HFFc6 (cell line): ENCODE data around the gene AUTS2. TPM values are rescaled to one million over a fixed set of nuclear protein-coding genes. Genes with fewer than 3 reads are reported as not detected.

Experiments
- DNase-seq: peaks from one replicate; pipeline ENCODE4 v3.0.0-alpha.2; 2018
- H3K27ac Mint-ChIP-seq: 2 replicates; pipeline ENCODE4 v1.8.0; 2020; ENCODE audit warnings: mild to moderate bottlenecking, mixed read lengths
- H3K27me3 Mint-ChIP-seq: 2 replicates; pipeline ENCODE4 v1.8.0; 2021; ENCODE audit warnings: mild to moderate bottlenecking, moderate library complexity, mixed read lengths; ENCODE audit not compliant: insufficient read depth
- H3K36me3 Mint-ChIP-seq: 2 replicates; pipeline ENCODE4 v1.8.0; 2021; ENCODE audit warnings: low read depth, mixed read lengths
- H3K4me1 Mint-ChIP-seq: 2 replicates; pipeline ENCODE4 v1.8.0; 2020; ENCODE audit warnings: low read depth, mixed read lengths
- H3K4me3 Mint-ChIP-seq: 2 replicates; pipeline ENCODE4 v1.8.0; 2020; ENCODE audit warnings: mild to moderate bottlenecking, moderate library complexity, mixed read lengths
- H3K9me3 Mint-ChIP-seq: 2 replicates; pipeline ENCODE4 v1.8.0; 2020; ENCODE audit warnings: mild to moderate bottlenecking, mixed read lengths
- CTCF ChIP-seq: fragments of 200-600 bp; sonication (generic); IDR thresholded peaks from 2 replicates; pipeline ENCODE4 v1.5.0; 2021; ENCODE audit warnings: antibody characterized with exemption, mild to moderate bottlenecking
- total RNA-seq, 6 experiments: library from RNA; stranded (reverse); fragmentation: NEBNext Ultra II Directional; extraction: Animal tissue kit (Norgen Biotek cat#: 25700); gene quantifications; 2 replicates in 1 of 6; 3 replicates in 5 of 6; pipeline ENCODE4 v1.2.3, GENCODE V29; 2021

Gene AUTS2
- total RNA-seq, 6 experiments from 2014 or later, result 0.02 to 0.19 (median 0.16) TPM; not detected in 2

DNA sequence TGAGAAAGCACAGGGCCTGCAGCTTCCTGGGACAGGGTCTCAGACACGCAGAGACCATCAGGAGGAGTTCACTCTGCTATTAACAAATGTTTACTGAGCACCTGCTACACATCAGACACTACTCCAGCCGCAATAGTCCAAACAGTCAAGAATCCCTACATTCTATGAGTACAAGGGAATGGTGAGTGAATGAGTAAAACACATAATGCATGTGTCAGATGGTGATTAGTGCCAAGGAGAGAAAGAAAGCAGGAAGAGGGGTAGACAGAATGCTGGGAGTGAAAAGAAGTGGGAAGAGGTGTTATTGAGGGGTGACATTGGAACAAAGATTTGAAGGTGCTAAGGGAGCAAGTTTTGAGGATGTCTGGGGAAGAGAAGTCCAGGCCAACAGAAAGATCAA is 899.5 kb downstream of the AUTS2 start:
- Mint-ChIP-seq H3K9me3 (peaks cover 14% of the 10 kb centered on the region), H3K27ac (no peak overlapping the region), H3K4me1 (no peaks in the 10 kb centered on the region), H3K27me3 (no peaks in the 10 kb centered on the region), H3K36me3 (no peaks in the 10 kb centered on the region), H3K4me3 (no peak overlapping the region)
- no peak for DNase-seq
- TF ChIP-seq CTCF, result no peak

DNA sequence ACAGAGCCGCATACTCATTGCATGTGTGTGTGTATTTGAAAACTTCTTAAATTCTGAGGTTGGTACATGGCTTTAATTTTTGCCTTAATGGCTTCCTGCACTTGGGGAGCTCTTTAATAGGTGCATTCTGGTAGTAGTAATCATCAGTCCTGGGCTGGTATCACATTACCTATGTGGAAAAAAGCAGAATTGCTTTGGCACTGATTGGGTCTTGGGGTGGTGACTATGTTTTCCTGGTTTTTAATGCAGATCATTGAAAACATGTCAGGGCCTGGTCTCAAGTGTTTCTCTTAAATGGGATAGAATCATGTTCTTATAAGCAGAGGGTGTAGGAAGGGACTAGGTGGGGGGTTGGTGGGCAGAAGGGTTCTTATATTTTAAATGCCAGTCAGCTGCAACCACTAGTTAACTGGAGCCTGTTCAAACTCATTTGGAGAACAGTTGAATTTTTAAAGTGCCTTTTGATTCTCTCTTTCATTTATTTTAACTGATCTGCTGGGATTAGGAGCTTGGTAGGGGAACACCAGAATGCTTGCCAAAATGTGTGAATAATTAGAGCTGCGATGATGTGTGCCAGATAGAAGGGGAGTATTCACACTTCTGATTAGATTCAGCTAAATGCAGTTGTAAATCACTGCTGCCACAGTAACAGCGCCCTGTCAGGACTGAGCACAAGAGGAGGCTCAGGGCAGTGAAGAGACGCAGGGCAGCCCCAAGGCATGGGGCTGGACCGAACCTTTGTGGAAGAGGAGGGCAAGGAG is 900.1 kb downstream of the AUTS2 start:
- no peaks in the 10 kb centered on the region for H3K4me1 Mint-ChIP-seq
- H3K4me3 Mint-ChIP-seq, result no peak overlapping the region

DNA sequence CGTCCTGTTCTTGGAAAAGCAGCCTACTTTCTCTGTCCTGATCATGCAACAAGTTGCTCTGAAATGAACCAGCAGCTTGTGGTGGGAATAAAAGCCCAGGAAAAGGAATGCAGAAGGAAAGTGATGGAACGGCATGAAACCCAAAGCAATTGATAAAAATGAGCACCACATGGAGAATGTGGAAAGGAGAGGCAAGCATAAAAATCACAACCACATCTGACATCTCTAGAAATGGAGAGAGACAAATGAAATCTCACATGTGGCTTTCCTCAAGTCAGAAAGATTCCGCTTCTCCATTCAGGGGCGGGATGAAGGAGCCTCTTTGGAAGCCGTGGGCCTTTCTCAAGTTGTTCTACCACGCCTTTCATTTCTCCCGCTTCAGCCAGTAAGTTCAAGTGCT is 902.0 kb downstream of the AUTS2 start:
- H3K9me3 Mint-ChIP-seq, result peaks cover 21% of the 10 kb centered on the region

More for the DNA sequence above, 900.1 kb downstream of the AUTS2 start:
- Mint-ChIP-seq H3K27ac (no peak overlapping the region), H3K36me3 (no peaks in the 10 kb centered on the region), H3K9me3 (peaks cover 16% of the 10 kb centered on the region), H3K27me3 (no peaks in the 10 kb centered on the region)
- no peak for TF ChIP-seq CTCF
- DNase-seq, result no peak

DNA sequence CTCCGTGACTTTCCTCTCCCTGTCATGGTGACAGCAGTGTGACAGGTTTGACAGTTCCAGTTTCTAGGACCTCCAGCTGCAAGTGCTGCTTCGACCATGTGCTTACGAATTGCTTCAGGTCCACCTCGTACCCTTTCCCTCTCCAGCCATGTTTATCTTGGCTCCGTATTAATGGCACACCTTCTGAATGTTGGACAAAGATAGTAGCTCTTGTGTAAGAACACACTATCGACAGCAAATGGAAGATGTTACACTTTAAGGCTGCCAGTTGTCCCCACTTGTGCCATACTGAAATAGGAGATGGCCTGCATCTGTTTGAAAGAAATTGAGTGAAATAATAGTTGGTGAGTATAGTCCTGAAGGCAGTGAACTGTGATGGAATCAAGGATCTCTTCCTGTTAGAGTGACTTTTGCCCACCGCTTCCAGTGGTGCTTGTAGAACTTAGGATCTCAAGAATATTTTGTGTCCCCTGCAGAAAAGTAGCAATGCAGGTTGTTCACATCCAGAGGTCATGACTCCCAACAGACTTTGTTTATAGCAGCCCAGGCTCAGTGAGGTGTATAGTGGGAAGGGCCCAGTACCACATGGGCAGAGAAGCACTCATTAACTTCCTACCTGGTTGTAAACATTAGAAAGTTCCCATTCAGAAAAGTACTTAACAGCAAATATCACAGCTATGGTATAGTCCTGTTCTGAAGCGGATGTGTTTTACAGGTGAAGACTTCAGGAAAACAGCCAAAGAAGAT is 904.0 kb downstream of the AUTS2 start:
- no peak for DNase-seq
- Mint-ChIP-seq H3K27ac (no peak overlapping the region), H3K27me3 (no peaks in the 10 kb centered on the region), H3K4me1 (no peaks in the 10 kb centered on the region), H3K9me3 (peaks cover 36% of the 10 kb centered on the region), H3K4me3 (no peak overlapping the region), H3K36me3 (no peaks in the 10 kb centered on the region)
- no peak for TF ChIP-seq CTCF

More for the DNA sequence above, 902.0 kb downstream of the AUTS2 start:
- H3K27ac Mint-ChIP-seq, result no peak overlapping the region
- no peak for TF ChIP-seq CTCF
- H3K36me3 Mint-ChIP-seq, result no peaks in the 10 kb centered on the region
- no peaks in the 10 kb centered on the region for H3K27me3 Mint-ChIP-seq
- no peak overlapping the region for H3K4me3 Mint-ChIP-seq
- DNase-seq, result no peak
- no peaks in the 10 kb centered on the region for H3K4me1 Mint-ChIP-seq

- TF ChIP-seq CTCF, result no peak
- H3K27ac Mint-ChIP-seq, result no peak overlapping the region
- no peaks in the 10 kb centered on the region for H3K36me3 Mint-ChIP-seq
- no peaks in the 10 kb centered on the region for H3K4me1 Mint-ChIP-seq
- H3K9me3 Mint-ChIP-seq, result peaks cover 46% of the 10 kb centered on the region
- no peak overlapping the region for H3K4me3 Mint-ChIP-seq
- no peak for DNase-seq
- no peaks in the 10 kb centered on the region for H3K27me3 Mint-ChIP-seq
Observed at GRCh38 chr7:70504254-70504653, 906.0 kb downstream of the AUTS2 start.
